Stimulated activated CD4-positive, alpha-beta T cell treated with anti-CD3 and anti-CD28 coated beads, Interleukin-1b, Interleukin-23, amount 100 ng/mL, for 48 hours (primary cell): Measurements from ENCODE around the gene LRGUK.

Experiments
- DNase-seq: peaks from one replicate; pipeline ENCODE4 v3.0.0-alpha.2; 2020

Gene LRGUK

DNA sequence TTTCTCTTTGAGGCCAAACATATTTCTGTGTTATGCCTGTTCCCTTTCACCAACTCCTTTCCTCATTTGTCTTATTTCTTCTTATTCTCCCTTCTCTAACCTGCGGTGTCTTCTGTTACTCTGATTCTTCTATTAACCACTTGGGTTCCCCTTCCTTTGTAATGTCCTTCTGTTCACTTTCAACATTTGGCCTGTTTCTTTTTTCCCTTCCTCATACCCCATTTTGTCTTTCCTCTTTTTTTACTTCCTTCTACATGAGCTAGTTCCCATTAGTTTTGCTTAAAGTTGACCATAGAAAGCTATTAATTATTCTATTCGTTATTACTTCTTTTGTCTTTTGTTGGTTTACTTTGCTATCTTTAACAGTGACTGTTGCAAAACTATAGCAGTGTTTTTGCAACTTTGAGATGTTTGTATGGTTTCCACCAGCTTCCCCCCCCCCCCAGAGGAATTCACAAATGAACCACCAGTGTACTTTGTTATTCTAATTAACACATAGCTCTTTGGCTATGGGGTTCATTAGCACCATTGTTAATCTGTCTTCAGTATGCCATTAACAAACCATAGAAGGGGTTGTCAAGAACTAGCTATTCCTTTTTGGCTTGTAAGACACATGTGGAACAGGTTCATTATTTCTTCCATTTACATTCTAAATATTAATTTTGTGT is 2.9 kb downstream of the LRGUK start:
- no peak for DNase-seq

DNA sequence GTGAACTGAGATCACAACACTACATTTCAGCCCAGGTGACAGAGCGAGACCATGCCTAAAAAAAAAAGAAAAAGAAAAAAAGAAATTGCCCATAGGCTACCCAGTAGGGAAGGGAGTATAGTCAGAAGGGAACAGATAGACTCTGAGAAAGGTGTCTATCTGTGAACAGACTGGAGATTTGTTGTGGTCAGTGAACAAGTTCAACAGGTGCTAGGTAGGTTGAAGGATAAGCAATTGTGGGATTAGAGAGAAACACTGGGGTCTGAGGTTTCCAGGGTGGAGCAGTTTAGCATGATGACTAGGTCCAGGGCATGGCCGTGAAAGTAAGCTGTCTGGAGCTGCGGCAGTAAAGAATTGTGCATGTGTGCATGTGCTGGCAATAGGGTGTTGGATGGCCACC is 6.9 kb downstream of the LRGUK start:
- no peak for DNase-seq

GRCh38 chr7:134140889-134141867 is 14.0 kb downstream of the LRGUK start:
- peak; percentile 54 for DNase-seq

GRCh38 chr7:134141868-134142264 is 14.7 kb downstream of the LRGUK start:
- no peak for DNase-seq

DNA sequence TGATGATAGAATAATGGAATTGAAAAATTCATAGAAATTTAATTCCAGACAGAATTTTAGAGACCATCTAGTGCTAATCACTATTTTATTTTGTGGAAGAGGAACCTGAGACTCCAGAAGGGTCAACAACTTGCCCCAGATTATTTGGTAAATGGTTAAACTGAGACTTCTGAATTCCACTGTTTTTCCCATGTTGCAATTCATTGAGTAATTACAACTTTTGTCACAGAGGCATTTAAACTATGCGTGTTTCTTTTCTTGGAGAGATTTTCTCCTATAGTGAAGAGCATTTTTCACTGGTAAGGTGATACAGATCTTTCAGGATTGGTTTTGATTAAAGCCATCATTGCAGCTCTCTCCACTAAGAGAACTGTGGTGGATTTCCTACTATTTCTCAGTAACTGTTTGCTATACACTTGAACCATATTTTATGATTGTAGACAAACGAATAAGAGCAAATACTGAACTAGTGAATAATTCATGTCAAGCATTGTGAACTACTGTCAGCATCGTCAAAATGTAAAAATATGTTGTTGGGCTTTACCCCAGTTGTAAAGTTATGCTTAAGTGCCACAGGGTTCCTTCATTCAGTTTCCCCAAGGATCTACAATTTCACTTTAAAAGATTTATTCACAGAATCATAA is 26.5 kb downstream of the LRGUK start:
- no peak for DNase-seq

- DNase-seq = no peak
Observed at GRCh38 chr7:134154581-134155130, 27.5 kb downstream of the LRGUK start.

DNA sequence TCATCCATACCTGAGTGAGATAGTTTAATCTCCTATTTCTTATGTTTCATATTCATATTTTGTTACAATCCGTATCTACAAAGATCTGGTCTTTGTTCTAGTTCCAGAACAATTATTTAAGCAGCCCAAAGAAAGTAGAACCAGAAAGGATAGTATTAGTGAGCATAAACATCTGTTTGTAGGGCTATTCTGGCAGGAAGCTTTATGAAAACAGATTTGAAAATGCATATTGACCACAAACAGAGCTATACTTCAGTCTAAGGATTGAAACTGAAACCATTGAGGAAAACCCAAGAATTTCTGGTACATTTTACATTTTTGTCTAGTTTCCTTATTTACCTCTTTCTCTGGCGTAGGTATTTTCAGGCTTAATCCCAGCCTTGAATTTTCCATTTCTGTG is 28.1 kb downstream of the LRGUK start:
- DNase-seq = no peak

- DNase-seq = no peak
Observed at GRCh38 chr7:134155871-134156270, 28.7 kb downstream of the LRGUK start.

- no peak for DNase-seq
Observed at GRCh38 chr7:134165252-134165651, 38.1 kb downstream of the LRGUK start.

GRCh38 chr7:134167250-134167649 is 40.1 kb downstream of the LRGUK start:
- no peak for DNase-seq

DNA sequence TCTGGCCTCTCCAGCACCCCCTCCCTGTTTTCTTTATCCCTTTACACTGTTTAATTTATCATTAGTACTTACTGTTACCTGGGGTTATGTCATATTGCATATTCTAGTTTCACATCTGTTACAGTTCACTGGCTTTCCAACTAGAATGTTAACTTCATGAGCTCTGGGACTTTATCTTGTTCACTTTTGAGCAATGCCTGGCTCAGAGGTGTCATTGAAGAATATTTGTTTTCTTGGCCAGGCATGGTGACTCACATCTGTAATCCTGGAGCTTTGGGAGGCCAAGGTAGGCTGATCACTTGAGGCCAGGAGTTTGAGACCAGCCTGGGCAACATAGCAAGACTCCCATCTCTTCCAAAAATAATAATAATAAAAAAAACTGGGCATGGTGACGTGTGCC is 40.7 kb downstream of the LRGUK start:
- DNase-seq = no peak

DNA sequence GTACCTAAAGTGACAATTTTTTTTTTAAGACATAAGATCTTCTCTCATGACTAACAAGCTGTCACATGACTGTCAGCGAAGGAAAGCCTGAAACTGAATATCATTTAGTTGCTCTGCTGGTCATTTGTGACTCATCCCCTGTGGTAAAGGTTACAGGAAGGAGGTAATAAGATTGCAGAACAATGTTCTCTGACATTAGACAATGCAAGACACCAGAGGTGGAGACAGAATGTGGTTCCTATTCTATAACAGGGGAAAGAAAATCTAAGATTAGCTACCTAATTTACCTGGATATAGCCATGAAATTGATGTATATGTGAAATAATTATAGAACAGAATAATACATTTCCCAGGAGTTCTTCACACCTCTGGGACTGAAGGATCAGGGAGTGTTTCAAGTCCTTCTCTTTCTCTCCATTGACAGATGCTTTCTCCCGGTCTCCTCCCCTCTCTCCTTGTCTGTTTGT is 47.7 kb downstream of the LRGUK start:
- no peak for DNase-seq

GRCh38 chr7:134175334-134176036 is 48.3 kb downstream of the LRGUK start:
- DNase-seq = no peak

GRCh38 chr7:134176037-134176350 is 48.9 kb downstream of the LRGUK start:
- no peak for DNase-seq

- DNase-seq = no peak
Observed at GRCh38 chr7:134179036-134180011, 52.2 kb downstream of the LRGUK start.

GRCh38 chr7:134180376-134180775 is 53.2 kb downstream of the LRGUK start:
- no peak for DNase-seq

GRCh38 chr7:134182078-134182477 is 54.9 kb downstream of the LRGUK start:
- no peak for DNase-seq

DNA sequence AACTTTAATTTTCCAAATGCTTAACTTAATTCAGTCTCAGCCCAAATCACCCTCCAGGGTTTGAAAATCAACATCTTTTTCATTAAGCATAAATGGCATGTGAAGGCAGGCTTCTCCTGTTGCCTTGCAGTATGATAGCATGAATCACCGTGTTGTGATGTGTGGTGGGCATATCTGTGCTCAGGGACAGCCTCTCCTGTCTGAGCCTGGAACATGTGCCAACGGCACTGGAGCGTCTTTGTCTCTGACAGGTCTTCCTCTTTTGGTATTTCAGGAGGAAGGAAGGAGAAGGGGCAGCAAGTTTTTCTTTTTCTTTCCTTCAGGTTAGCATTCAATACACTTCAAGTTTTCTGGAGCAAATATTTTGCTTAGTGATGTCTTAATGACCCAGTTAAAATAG is 57.6 kb downstream of the LRGUK start:
- DNase-seq = no peak

DNA sequence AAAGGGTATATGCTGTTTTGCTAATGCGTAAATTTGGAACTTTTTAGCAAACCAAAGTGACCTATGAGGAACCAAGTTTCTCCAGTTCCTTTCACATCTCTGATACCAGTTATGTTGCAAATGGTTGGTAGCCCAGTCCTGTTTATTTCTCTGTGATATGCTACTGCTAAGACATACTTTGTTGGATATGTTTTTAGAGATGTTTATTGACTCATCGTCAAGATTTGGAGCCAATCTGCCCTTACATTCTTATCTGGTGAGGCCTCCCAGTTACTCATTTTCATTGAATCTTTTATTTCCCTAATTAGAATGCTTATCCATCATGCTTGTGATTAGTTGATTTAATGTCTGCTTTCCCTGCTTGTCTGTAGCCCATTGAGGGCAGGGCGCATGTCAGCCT is 58.9 kb downstream of the LRGUK start:
- DNase-seq = no peak

GRCh38 chr7:134186801-134187200 is 59.7 kb downstream of the LRGUK start:
- no peak for DNase-seq

DNA sequence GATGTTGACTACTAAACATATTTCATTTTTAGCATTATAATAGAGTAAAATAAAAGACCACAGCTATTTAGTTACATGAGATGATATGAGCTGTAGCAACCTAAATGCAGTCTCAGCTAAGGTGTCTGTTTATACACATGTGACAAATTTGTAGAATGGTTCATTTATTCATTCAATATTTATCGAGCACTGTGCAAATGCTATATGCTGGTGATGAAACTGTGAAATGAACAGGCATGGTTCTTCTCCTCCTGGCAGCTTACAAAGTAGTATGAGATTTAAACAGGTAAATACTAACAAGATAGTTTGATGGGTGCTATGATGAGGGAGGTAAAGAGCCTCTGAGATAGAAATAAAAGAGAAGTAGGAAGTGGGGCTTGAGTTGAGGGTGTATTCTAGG is 60.8 kb downstream of the LRGUK start:
- no peak for DNase-seq

DNA sequence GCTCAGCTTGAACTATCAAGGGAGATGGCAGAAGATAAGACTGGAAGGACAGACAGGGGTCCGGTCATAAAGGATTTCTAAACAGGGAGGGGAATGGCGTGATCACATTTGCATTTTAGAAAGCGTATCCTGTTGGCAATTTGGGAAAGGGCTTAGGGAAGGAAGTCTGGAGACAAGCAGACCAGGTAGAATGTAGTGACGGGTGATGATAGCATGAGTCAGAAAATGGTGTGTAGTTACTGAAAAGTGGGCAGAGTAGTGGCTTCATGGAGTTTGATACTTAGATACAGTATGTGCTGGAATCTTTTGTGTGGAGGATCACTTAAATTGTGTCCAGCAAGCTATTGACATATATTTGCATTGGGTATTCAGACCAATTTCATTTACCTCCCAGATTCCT is 61.2 kb downstream of the LRGUK start:
- no peak for DNase-seq
